ENCODE results near the gene KCNH3.

KCNH3 gene

GRCh38 chr12:49548481-49548821 lies 9.6 kb downstream of the KCNH3 start:
- no peak for DNase-seq

GRCh38 chr12:49548822-49549648 lies 10.2 kb downstream of the KCNH3 start:
- DNase-seq = peak in 1 of 2 experiments; percentile 23

- DNase-seq = no peak
These were observed 11.2 kb downstream of the KCNH3 start for GRCh38 chr12:49549735-49550692.

GRCh38 chr12:49550693-49551252 lies 11.9 kb downstream of the KCNH3 start:
- DNase-seq = no peak

GRCh38 chr12:49552014-49552413 lies 13.2 kb downstream of the KCNH3 start:
- DNase-seq = no peak

- no peak for DNase-seq
These were observed 13.6 kb downstream of the KCNH3 start for GRCh38 chr12:49552425-49552824.

- no peak for DNase-seq
These were observed 14.1 kb downstream of the KCNH3 start for GRCh38 chr12:49552899-49553298.

GRCh38 chr12:49553512-49554088 lies 14.8 kb downstream of the KCNH3 start:
- no peak for DNase-seq

- no peak for DNase-seq
These were observed 15.4 kb downstream of the KCNH3 start for GRCh38 chr12:49554266-49554665.

GRCh38 chr12:49555631-49556390 lies 17.0 kb downstream of the KCNH3 start:
- no peak for DNase-seq

- DNase-seq = no peak
These were observed 17.8 kb downstream of the KCNH3 start for GRCh38 chr12:49556391-49557186.

GRCh38 chr12:49557187-49557916 lies 18.5 kb downstream of the KCNH3 start:
- no peak for DNase-seq

- DNase-seq = no peak
These were observed 19.0 kb downstream of the KCNH3 start for GRCh38 chr12:49557917-49558215.

- no peak for DNase-seq
These were observed 19.7 kb downstream of the KCNH3 start for GRCh38 chr12:49558526-49558925.

- DNase-seq = no peak
These were observed 20.3 kb downstream of the KCNH3 start for GRCh38 chr12:49559011-49559675.

GRCh38 chr12:49560695-49561094 lies 21.9 kb downstream of the KCNH3 start:
- DNase-seq = no peak

- DNase-seq = no peak
These were observed 23.4 kb downstream of the KCNH3 start for GRCh38 chr12:49562233-49562632.

GRCh38 chr12:49562831-49563230 lies 24.0 kb downstream of the KCNH3 start:
- DNase-seq = no peak

- no peak for DNase-seq
These were observed 25.3 kb downstream of the KCNH3 start for GRCh38 chr12:49563951-49564685.

All from stimulated activated CD4-positive, alpha-beta T cell treated with anti-CD3 and anti-CD28 coated beads, Interleukin-4, amount 100 ng/mL, for 4 hours (primary cell).